GM21786 (cell line): ENCODE data around the gene CNTD1.

ENCODE experiments used
- ATAC-seq: cut with Tn5 transposase; IDR thresholded peaks from one replicate; pipeline ENCODE4 v1.9.1; 2021; ENCODE audit not compliant: unreplicated experiment

The CNTD1 gene

GRCh38 chr17:42803074-42803883, 4.6 kb downstream of the CNTD1 start:
- ATAC-seq, result no peak

DNA sequence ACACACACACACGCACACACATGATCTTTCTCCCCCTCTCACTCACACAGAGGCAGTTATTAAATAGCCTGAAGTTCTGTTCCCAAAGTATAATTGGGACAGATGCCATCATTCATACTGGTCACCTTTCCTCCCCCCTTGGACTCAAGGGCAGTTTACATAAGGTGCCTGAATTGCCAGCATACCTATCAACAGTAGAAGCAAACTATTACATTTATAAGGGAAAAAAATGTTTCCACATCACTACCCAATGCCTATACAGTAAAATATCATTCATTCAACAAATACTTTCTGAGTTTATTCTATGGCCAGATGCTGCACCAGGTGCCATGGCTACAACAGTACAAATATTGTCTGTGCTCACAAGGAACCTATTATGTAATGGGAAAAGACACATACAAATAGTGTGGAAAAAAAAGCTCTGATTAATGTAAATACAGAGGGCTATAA, 6.3 kb downstream of the CNTD1 start:
- no peak for ATAC-seq

GRCh38 chr17:42806249-42806648, 7.6 kb downstream of the CNTD1 start:
- no peak for ATAC-seq

GRCh38 chr17:42809250-42809649, 10.6 kb downstream of the CNTD1 start:
- no peak for ATAC-seq

- no peak for ATAC-seq
Observed at GRCh38 chr17:42814633-42815399, 16.2 kb downstream of the CNTD1 start.

- ATAC-seq, result no peak
Observed at GRCh38 chr17:42817866-42818265, 19.2 kb downstream of the CNTD1 start.

DNA sequence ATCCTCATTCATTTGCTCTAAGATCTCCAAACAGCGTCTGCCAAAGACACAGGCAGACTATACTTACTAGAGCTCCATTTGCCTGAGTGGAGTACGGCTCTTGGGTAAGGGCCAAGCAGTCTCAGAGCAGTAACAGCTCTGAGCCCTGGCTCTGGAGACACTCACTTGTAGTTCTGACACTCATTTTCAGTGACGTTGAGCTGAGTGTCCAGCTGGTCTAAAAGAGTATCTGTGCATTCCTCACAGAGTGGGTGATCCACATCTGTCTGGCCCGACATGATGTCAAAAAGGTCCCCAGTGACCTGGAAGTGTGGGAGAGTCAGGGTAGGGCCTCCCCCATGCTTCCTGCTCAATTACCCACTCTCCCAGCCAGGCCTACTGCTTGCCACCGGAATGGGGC, 19.7 kb downstream of the CNTD1 start:
- no peak for ATAC-seq

DNA sequence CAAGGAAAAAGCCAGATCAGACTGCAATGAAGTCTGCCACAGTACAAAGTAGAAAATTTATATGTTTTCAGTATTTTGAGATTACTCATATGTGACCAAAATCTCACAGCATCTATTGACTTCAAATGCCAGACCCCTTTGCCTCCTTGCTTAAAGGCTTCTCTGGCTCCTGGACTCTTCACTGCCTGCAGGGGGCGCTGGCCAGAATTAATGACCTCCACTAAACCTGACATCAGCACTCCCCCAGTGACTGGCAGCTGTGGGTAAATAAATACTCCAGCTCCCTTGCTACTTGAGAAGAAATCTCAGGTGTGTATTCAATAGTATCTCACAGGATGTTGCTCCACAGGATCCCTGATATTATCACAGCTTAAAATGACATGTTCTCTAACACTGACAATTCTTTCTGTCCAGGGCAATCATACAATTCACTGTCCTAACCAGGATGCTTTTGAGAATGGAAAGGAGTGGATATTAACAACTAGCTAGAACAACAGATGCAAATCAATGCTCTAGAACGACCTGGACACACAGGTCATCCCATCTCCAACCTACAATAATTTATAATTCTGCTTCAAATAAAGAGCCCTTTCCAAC, 21.4 kb downstream of the CNTD1 start:
- no peak for ATAC-seq

- ATAC-seq, result no peak
Observed at GRCh38 chr17:42821176-42821575, 22.5 kb downstream of the CNTD1 start.

DNA sequence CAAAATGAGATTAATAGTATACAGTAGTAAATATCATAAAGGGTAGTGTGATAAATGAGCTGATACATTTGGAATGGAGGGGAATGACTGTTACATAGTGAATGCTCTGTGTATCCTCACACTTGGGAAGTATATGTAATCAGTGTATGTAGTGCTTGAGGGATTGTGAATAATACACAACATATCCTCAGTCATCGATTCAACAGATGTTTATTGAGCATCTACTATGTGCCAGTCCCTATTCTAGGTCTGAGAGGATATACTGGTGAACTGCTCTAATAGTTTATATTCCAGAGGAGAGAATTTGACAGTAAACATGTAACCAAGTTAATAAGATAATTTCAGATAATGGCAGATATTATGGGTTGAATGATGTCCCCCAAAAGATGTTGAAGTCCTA, 28.8 kb downstream of the CNTD1 start:
- no peak for ATAC-seq

GRCh38 chr17:42830971-42831370, 32.3 kb downstream of the CNTD1 start:
- no peak for ATAC-seq

- ATAC-seq, result no peak
Observed at GRCh38 chr17:42832213-42832933, 33.7 kb downstream of the CNTD1 start.

DNA sequence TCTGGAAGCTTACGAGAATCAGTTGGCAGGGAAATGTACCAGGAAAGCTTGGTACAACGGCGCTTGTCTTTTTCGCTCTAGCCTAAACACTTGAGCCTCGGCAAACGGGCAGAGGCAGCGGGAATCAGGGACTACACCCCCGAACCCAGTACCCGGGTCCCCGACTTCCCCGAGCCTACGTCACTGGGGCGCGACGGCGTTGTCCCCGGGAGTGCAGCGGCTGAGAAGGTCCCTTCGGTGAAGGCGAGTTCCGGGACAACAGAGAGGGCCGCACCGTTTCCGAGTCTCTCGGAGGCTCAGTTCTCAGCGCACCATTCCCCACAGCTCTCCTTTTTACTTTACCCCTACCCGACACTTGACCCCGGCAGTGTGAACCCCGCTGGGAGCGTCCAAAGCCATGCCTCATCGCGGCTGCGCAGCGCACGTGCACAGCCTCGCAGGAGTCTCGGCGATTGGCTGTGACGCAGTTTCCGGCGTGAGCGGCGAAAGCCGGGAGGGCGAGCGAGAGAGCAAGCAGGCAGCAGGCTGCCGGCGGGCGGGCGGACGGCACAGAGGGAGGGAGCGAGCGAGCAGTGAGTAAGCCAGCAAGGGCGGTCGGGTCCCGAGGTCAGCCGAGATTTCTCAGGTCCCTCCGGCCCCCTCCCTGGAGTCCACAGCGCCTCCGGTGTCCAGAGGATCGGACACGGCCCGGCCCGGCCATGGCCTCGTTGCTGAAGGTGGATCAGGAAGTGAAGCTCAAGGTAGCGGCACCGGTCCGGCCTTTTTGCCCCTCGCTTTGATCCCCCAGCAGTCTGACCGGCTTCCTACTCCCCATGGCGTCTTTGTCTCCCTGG, 34.5 kb downstream of the CNTD1 start, which contains the start of gene PSME3:
TSS of gene PSME3 (plus strand) at position 464 of the 833 bp plus-strand sequence. CDS start at position 699, 235 bp downstream.
- peak; percentile 88 for ATAC-seq

- ATAC-seq, result peak; percentile 12
Observed at GRCh38 chr17:42833767-42834422, 35.2 kb downstream of the CNTD1 start.

GRCh38 chr17:42835732-42836131, 37.1 kb downstream of the CNTD1 start:
- ATAC-seq, result no peak

DNA sequence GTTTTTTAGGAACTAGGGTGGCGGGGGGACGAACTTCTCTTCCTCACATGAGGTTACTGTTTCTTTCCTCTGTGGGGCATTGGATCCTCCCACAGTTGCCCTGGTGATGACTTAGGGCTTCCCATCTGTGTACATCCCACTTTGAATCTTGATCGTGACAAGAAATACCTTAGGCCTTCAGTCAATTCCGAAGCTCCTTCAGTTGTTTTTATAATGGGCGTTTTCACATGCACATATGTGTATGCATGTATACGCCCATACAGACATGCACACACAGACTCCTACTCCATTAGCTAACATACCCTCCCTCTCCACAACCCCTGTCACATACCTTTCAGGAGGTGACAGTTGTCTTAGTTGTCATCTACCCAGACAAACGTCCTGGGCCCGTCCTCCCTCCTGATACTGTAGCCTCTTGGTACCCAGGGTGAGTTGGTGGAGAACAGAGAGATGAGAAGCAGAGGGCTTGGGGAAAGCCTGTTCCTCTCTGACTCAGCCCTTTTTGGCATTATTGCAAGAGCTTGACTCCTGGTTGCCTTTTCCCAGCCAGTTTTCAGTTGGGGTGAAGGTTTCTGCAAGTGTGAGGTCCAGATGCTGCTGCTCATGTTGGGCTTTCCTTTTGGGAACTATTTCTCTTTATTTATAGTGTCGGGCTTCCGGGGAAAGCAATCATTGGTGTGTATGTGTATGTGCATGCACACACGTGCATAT, 43.5 kb downstream of the CNTD1 start:
- ATAC-seq, result no peak

DNA sequence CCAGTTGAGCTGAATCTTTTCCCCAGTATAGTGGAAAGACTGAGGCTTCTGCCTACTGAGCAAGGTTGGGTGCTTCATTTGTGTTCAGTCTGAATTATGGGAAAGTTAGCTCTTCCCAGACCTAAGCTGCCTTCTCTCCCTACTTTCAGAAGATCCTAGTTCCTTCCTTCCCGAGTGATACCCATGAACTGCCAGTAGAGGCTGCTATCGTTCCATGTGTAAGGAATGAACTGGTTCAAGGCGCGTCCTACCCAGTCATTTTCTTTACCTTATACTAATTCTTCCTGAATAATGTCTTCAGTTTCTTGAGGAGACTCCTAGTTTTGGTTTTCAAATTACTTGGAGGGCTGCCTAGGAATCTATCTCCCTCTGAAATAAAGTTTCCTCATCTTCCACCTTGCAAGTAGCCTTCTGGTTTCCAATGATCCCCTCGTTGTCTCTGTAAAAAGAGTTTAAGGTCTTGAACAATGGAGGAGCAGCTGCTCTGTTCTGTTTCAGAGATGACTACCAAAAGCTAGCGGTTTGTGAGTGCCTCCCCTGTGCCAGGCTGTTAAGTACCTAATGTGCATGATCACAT, 44.8 kb downstream of the CNTD1 start:
- ATAC-seq, result no peak

- no peak for ATAC-seq
Observed at GRCh38 chr17:42844271-42844670, 45.6 kb downstream of the CNTD1 start, which contains the start of gene AOC2. Gene AOC2, plus strand, starts transcription at chr17:42844580. Its CDS starts 47 bp downstream, at chr17:42844627.
